GM12872 (cell line): ENCODE data around the gene RHEB.

Experiments used
- CTCF ChIP-seq: IDR thresholded peaks from 3 replicates; pipeline ENCODE4 v1.5.1; 2011; ENCODE audit warnings: low read depth, mild to moderate bottlenecking, low read length, moderate library complexity; ENCODE audit not compliant: insufficient read depth

Gene RHEB

GRCh38 chr7:151519765-151520418, at the start of gene RHEB:
Gene RHEB (minus strand): TSS chr7:151519895. CDS start chr7:151519511, 384 bp downstream.
- no peak for TF ChIP-seq CTCF

GRCh38 chr7:151566897-151567320, 47.2 kb upstream of the RHEB start:
- TF ChIP-seq CTCF = no peak

- TF ChIP-seq CTCF = no peak
Observed at GRCh38 chr7:151565541-151565940, 45.8 kb upstream of the RHEB start.

- no peak for TF ChIP-seq CTCF
Observed at GRCh38 chr7:151560243-151560642, 40.5 kb upstream of the RHEB start.

GRCh38 chr7:151559557-151560183, 40.0 kb upstream of the RHEB start:
- no peak for TF ChIP-seq CTCF

- no peak for TF ChIP-seq CTCF
Observed at GRCh38 chr7:151558575-151558974, 38.9 kb upstream of the RHEB start.

GRCh38 chr7:151556592-151556991, 36.9 kb upstream of the RHEB start:
- no peak for TF ChIP-seq CTCF
